Measurements from ENCODE around the gene ADAMTS14.

The ADAMTS14 gene

DNA sequence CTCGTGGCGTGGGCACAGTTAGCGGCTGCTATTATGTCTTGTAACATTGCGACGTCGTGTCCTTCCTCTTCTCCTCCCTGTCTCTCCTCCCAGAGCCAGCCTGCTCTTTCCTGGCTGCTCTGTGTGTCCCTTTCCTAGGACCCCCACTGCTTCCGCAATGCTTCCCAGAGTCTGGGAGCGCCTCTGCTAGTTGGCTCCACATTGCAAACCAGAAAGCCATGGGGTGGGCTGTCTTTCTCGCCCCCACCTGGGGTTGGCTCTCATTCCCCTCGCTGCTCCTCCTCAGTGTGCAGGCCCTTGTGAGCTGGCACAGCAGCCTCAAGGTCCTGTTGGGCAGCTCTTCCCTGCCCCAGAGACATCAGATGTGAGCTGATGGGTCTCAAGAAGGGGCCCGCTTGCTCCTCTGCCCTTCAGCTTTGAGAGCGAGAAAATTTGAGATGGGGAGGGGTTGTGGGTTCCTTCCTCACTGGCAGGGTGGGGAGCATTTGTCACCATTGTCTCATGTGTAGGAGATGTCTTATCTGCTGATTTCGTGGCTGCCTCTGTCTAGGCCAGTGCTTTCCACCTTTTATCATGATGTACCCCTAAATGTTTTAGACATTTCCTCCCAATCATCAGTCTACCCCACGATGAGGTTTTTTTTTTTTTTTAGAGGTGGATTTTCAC lies 3.3 kb downstream of the ADAMTS14 start:
- DNase-seq (ENCODE audit: low spot score): no peak

DNA sequence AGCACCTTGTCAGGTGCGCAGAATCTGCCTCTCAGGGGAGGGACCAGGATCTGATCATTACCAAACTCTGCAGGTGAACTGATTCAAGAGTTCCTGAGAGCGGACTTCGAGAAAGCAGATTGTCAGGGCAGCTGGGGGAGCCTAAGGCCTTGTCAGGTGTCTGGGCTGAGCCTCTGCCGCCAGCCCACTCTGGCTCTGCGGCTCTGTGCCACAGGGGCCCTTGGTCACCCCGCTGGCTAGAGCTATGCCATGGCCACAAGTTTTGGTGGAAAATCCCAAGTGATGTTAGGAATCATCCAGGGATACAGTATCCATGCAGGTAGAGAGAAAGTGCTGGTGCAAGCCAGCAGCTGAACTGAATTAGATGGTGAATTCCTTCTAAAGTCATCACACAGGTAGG lies 4.2 kb downstream of the ADAMTS14 start:
- DNase-seq (ENCODE audit: low spot score): no peak

DNA sequence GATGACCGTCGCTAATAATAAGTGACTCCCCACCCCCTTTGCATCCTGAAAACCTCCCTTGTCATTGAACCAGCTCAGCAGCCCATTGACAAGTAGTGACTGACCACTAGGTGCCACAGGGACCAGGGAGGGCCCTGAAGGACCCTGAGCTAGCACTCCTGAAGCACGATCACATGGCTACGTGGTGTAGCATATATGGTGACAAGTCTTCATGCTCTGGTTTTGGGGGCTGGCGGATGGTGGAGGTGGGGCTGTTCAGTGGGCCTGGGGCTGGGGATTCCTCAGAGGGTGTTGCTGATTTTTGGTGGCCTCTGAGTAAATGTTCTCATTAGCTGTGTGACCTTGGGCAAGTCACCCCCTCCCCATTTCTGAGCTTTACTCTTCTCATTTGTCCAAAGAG lies 4.7 kb downstream of the ADAMTS14 start:
- DNase-seq (ENCODE audit: low spot score): no peak

DNA sequence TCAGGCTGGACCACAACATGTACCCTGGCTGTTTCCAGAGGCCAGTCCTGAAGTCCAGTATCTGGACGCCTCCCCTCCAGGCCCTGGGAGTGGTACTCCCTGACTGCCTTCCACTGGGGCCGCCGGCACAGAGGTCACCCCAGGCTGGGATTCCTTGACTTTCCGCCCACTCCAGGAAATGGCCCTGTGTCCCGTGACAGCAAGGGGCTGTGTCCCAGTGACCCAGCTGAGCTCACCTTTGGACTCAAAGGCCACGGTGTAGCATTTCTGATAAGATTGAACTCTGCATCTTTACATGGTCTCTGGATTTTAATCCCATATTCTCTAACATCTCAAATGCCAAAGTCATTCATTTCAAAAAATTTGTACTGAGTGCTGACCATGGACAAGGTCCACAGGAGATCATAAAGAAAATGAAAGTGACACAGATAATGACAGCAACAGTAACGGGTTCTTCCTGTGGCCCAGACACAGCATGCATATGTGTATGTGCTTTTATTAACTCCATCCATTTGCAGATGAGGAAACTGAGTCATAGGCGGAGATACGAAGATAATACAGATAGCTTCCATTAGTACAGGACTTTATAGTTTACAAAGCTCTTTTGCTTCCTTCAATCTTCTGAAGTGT lies 5.4 kb downstream of the ADAMTS14 start:
- DNase-seq (ENCODE audit: low spot score): no peak

DNA sequence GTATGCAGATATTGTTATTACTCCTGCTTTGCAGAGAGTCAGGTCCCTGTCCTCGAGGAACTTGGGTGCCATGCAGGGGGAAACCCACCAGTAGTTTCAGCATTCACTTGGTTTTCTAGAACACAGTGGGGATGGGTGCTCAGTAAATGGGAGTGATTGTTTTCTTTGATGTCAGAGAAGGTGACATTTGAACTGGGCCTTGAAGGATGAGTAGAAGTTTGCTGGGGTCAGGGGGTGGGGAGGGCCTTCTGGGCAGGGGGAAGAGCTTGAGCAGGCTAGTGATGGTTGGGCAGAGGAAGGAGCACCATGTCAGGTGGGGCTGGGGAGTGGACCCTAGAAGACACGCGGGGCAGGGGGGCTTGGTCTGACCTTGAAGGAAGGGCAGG lies 5.9 kb downstream of the ADAMTS14 start:
- DNase-seq (ENCODE audit: low spot score): no peak

DNA sequence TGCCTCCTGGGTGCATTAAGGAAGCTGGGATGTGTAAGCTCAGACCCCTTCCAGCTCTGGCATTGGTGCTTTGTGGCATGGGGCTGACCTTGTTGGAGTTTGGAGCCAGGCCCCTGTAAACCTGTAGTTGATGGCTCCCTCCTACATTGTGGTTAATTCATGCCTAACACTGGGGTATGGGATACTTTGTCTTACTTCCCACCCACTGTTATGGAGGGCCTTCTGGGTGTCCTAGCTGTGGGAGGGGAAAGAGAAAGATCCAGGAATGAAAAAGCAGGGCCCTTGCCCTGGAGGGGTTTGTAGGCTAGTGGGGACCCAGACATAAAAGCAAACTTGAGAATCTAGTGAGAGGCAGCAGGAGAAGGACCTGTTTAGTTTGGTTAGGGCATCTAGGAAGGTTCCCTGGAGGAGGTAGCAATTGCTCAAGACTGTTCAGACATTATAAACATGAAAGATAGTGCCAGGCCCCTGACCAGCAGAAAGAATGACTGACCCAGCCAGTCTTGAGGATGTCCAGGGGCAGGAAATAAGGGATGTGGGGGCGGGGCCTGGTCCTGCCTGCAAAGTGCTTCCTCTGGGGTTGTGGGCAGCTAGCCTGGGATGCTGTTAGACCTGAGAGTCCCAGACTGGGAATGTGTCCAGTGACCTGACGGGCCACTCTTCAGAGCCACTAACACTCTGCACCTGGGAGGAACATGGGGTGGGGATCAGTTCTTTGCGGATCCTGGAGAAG lies 6.6 kb downstream of the ADAMTS14 start:
- no peak for DNase-seq (ENCODE audit: low spot score)

DNA sequence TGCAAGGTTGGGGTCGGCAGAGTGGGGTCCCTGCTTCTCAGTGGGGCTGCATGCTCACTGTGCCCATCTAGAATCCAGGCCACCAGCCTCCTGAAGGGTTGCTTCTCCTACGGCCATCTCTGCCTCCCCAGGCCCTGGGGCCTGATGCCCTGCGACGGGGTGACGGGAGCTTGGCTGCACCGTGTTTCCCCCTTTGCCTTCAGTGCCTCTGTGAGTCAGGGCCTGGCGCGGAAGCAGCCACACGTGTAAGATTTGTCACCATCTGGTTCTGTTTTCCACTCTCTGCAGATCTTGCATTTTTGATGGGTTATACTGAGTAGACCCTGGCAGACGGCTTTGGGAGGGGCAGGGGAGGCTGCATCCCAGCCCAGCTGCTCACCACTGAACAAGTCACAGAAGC lies 7.2 kb downstream of the ADAMTS14 start:
- no peak for DNase-seq (ENCODE audit: low spot score)

DNA sequence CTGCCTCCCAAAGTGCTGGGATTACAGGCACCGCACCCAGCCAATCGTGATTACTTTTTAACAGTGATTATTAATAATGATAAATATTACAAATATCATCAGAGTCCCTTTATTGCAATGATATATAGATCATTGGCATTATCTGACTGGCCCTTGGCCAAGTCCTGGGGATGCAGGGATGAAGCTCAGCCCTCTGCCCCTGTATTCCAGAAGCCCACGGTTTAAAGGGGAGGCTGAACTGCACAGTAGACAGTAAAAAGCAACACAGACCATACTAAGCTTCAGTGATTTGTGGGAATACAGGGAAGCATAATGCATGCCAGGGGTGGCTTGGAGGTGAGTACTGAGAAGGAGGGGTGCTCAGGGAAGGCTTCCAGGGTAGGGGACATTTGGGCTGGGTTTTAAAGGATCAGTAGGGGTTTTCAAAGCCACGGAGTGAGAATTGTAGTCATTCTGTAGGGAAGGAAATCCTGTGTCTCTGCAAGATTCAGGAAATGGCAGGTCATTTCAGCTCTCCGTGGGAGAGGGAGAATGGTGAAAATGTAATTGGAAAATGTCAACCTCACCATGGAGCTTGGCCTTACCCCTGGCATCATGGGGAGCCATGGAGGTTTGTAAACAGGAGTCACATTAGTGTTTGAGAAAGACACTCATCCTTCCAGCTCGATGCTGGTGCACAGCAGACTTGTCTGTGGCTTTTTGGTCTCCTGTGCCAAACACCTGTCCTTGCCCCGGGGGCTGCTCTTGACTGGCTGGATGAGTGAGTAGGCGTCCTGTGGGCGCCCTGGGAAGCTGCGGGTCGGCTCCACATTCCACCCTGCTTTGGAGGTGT lies 8.8 kb downstream of the ADAMTS14 start:
- no peak for DNase-seq (ENCODE audit: low spot score)

DNA sequence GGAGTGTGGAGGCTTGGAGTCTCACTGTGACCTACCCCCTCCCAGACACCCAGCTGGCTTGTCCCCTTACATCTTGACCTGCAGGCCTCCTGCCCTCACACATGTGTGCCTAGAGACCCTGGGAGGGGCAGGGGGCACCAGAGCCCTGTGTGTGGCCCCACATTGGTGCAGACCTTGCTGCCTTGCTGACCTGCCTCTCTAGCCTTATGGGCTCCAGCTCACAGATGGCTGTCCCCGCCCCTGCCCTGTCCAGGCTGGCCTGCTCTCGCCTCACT lies 9.4 kb downstream of the ADAMTS14 start:
- no peak for DNase-seq (ENCODE audit: low spot score)

DNA sequence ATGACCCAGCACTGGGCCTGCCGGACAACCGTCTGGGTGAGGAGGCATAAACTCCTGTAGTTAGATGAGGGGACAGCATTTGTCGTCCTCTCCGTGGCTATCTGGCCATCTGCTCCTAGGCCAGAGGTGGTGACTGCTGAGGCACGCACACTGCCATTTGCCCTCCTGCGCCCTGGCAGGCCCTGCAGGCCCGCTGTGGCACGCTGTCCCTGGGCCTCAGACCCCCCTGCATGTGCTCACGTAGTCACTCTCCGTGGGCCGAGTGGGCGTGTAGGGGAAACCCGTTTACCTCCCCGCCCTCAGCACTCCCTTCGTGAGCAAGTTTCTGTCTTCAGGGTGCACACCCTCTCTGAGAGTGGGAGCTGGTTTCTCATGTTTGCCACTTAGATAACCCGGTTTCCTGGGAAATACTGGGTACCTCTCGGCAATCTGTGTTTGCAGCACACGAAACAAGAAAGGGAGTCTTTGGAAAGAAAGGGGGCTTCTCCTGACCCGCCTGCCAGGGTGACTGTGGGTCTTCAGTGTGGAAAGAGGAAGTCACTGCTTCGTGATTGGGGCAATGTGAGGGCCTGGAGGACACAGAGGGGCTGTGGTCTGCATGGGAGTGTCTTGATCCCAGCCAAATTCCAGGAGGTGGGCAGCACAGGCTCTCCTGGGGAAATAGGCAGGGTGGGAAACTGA lies 10.8 kb downstream of the ADAMTS14 start:
- no peak for DNase-seq (ENCODE audit: low spot score)

DNA sequence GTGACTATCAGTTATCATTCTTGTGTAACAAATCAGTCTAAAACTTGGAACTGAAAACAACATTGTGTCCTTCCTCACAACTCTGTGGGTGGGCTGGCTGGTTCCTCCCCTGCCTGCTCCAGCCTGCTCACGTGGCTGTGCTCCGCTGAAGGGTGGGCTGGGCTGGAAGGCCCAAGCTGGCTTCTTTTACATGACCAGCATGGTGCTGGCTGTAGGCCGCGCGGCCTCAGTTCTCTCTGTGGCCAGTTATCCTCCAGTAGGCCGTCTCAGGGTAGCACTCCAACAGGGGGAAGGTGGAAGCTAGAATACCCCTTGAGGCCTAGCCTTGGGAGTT lies 11.3 kb downstream of the ADAMTS14 start:
- no peak for DNase-seq (ENCODE audit: low spot score)

DNA sequence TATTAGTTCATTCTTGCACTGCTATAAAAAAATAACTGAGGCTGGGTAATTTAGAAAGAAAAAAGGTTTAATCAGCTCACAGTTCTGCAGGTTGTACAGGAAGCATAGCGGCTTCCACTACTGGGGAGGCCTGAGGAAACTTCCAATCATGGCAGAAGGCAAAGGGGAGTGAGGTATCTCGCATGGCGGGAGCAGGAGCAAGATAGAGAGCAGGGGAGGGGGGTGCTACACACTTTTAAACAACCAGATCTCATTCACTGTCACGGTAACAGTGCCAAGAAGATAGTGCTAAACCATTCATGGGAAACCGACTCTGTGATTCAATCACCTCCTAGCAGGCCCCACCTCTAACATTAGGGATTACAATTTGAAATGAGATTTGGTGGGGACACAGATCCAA lies 11.6 kb downstream of the ADAMTS14 start:
- no peak for DNase-seq (ENCODE audit: low spot score)

DNA sequence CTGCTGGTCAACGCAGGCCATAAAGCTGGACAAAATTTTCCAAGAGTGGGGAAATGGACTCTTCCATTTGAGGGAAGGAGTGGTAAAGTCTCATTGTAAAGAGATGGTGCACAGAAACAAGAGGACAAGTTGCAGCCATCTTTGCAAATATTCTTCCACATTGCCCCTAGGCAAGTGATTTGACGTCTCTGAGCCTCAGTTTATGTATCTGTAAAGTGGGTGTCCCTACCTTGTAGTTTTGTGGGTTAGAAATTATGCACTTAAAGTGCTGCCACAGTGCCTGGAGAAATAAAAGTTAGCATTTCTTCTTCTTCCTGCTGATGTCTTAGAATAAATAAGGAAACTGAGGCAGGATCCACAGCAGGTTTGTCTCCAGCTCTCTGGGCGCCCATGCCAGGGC lies 12.1 kb downstream of the ADAMTS14 start:
- DNase-seq (ENCODE audit: low spot score): no peak

DNA sequence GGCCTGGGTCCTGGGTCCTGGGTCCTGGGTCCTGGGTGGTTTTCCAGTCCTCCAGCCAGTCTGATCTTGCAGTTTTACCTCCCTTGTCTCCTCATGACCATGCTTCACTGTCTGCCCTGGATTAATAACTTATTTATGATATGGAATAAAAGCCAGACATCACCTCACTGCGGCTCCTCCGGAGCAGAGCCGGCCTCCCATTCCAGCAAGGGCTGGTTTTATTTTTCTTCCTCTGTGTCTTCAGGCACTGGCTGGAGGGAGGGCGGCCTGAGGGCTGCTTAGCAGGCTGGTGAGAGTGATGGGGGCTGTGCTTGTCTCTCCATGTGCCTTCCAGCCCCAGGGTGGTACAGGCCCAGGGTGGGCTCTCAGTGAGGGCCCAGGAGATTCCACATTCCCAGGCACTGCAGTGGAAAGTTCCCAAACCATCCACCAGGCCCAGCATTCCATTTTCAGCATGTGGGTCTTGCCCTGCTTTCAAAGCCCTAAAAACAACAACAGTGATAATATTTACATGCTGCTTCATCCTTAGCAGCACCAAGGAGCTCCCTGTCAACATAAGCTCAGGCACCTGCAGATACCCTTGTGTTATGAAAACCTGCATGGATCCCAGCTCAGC lies 12.6 kb downstream of the ADAMTS14 start:
- no peak for DNase-seq (ENCODE audit: low spot score)

DNA sequence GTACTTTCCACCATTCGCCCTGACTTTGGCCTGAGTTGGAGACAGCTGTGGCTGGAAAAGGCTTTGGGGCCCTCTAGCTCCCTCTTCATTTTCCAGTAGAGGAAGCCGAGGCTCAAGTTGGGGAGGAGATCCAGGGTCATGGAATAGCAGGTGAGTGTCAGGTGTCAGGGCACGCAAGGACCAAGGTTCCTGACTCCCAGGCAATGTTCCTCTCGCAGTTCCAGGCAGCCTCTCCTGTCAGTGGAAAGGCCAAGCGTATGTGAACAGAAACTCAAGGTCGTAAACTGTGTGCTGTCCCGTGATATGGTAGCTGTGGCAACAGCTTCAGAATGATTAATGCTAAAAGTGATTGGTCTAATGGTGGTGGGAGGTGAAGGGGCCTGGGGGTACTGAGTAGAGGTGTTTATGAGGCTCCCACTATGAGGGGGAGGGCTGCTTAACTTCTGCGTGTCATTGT lies 13.2 kb downstream of the ADAMTS14 start:
- DNase-seq (ENCODE audit: low spot score): no peak

DNA sequence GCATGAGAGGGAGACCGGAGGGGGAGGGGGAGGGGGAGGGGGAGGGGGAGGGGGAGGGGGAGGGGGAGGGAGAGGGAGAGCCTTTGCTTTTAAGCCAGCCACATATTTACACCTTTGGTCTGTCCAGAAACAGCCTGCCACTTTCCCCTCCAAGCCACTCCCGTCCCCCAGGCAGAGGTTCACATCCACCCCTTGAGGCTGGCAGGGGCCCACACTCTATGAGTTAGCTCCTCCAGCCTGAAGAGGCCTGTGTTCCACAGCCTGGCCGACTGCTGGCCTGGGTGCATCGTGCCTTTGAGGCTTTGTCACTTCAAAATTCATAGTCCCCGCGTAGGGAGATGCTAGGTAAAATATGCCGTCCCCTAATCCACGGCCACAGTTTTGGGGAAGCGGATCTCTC lies 16.5 kb downstream of the ADAMTS14 start:
- DNase-seq (ENCODE audit: low spot score): no peak

DNA sequence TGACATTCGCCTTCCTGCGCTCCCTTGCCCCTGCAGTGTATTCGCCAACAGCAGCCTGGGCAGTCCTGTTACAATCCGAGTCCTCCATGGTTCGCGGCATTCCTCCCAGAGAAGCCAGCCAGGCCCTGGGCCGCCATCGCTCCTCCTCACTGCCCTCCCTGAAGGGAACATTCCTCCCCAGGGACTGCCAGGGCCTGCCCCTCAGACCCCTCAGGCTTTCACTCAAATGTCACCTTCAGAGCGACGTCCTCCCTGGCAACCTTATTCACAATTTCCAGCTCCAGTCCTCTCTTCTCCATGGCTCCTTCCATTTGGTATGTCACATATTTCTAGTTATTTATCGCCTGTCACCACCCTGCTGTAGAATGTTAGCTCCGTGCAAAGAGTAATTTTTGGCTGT lies 17.4 kb downstream of the ADAMTS14 start:
- no peak for DNase-seq (ENCODE audit: low spot score)

DNA sequence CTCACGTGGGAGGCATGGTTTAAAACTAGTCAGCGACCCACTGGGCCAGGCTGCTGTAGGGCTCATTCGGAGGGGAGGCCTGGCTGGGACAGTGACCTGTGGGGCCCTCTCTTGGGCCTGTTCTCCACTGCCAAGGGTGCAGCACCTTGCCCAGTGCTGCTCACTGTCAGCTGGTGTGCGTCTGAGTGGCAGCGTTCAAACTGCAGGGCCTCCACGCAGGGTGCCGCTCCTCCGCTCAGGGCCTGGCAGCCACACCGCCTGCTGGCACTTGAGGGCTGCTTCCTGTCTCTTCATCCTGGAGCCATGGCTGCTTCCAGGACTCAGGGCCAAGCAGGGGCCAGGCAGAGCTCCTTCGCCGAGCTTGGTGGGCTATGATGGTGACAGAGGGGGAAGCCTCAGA lies 18.3 kb downstream of the ADAMTS14 start:
- DNase-seq (ENCODE audit: low spot score): no peak

DNA sequence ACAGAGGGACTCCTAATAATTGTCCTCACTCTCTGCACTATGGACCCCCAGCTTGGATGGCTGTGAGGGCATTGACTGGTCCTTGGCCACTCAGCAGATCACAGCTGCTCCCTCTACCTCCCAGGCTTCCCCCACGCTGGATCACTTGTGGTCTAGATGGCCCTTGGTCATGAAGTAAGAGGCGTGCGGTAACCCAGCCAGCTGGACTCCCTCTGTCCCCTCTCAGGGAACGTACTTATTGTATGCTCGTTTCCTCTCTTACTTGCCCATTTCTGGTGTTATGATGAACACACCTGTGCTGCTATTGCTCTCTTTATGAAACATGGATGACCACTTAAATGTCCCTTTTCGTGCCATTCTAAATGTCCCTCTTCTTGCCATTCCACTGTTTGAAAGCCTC lies 19.3 kb downstream of the ADAMTS14 start:
- DNase-seq (ENCODE audit: low spot score): no peak

DNA sequence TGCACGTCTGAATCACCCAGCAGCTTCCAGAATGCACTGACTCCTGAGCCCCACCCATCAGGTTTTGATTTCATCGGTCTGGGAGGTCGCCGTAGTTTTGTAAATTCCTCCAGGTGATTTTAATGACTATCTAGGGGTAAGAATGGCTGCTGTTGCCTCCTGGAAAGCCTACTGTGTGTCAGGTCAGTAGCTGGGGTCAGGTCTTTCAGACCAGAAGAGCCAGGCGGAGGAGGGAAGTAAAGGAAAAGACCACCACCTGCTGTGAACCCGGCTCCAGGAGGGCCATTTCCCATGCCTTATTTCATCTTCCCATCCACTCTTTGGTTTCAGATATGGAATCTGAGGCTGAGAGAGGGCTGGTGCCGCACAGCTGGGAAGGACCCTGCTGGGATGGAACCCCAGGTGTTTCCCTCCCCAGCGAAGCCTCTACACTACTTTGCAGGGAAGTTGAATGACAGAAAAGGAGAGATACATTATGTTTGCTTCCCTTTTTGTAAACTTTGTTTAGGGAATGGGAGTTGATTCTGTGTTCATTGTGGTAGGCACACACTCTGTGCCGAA lies 19.8 kb downstream of the ADAMTS14 start:
- DNase-seq (ENCODE audit: low spot score): no peak

DNA sequence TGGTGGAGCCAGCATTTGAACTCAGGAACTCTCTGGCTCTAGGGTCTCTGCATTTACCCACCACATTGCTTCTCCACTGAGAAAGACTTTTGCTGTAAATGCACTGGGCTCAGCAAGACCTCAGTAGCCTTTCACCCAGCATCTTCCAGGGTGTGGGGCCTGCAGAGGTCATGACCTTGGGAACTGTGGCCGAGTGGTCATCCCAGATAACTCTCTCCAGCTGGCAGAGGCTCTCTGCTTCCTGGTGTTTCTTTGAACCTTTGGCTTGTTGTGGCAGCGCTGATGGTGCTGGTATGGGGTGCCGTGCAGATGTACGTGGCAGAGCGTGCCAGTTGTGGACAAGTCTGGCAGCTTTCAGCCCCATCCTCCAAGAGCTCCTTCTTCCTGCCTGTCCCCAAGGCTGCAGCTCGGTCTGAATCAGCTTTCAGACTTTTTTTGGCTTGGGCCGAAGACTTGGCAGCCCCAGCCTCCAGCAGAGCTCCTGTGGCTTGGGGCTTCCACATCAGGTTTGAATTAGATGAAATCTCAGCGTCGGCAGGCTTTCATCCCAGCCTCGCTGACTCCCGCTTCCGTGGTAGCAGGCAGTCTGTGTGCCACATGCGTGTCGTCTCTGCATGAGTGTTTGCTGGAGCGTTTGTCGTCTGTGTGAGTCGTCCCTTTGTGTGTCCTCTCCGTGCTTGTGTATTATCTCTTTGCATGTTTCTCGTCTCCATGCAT lies 21.5 kb downstream of the ADAMTS14 start:
- DNase-seq (ENCODE audit: low spot score): no peak
